GM18517 (cell line): Measurements from ENCODE around the gene PPP1R12B.
"Not testable (repeated sequence)": the region's sequence is repeated elsewhere in the genome, so short reads cannot be mapped to it uniquely, and the experiment has no call there.

Experiments used
- ATAC-seq: cut with Tn5 transposase; IDR thresholded peaks from one replicate; pipeline ENCODE4 v1.9.1; 2021; ENCODE audit warnings: mild to moderate bottlenecking, moderate library complexity; ENCODE audit not compliant: unreplicated experiment

PPP1R12B gene

DNA sequence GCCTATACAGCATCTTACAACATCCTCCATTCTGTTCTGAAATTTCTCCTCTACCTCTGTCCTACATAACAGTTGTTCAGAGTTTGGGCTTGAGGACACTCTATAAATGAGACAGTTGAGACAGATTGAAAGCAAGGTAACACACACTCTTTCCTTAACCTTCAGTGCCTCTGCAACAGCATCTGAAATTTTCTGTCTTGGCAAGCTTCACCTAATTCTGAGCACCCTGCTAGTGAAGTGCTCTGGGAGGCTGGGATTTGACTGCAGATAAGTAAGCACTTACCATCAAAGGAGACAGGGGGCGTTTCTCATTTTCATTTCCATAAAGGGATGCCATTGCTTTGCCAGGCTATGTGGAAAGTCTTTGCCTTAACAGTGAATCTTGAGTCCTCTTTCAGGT, 53.3 kb downstream of the PPP1R12B start:
- ATAC-seq, result not testable (repeated sequence)

DNA sequence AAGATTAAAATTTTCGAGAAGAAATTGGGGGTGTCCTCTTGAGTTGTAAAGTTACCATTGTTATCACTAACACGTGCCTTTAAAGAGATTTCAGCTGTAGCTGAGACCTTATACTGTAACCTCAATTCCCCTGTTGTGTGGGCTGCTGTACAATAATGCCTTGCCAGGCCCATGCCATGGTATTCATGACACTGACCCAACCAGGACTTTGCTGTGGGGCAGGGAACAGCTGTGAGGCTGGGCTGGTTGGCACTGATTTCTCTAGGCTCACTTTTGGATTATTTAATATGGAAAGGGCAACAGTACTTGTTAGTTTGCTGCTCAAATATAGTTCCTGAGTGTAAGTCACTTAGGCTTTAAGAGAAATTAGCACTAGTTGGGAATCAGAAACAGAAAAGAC, 54.9 kb downstream of the PPP1R12B start:
- ATAC-seq, result not testable (repeated sequence)

DNA sequence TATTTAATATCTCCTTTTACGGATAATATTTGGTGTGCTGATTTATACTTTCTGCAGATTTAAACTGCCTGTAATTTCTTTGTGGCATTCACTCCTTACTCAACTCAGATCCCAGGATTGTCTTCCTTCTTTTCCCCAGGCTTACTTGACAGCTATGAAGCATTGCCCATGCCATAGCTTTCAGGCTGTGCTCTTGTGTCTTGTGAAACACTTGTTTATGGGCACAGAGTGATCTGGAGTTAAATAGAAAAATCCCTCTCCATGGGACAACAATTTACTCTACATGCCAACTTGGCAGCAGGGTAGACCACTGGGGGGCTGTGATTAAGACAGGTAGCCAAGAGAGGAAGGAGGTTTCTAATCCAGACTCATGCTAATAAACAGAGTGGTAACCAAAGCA, 57.4 kb downstream of the PPP1R12B start:
- ATAC-seq, result no peak

DNA sequence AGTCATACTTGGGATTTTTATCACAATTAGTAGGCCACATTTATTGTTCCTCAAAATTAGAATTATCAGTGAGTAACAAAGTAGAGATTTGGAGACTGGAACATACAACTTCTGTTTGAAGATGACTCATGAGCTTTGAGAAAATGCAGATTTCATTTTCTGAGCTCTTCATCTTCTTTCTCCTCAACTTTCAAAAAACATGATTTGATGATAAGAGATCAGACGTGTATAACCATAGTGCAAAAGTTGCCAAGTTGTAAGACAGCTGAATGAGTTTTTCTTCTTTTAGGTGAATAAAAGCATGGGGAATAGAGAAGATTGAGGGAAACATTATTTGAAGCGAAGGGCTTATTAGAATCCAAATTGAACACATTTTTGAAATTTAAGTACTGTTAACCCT, 58.4 kb downstream of the PPP1R12B start:
- ATAC-seq, result not testable (repeated sequence)

DNA sequence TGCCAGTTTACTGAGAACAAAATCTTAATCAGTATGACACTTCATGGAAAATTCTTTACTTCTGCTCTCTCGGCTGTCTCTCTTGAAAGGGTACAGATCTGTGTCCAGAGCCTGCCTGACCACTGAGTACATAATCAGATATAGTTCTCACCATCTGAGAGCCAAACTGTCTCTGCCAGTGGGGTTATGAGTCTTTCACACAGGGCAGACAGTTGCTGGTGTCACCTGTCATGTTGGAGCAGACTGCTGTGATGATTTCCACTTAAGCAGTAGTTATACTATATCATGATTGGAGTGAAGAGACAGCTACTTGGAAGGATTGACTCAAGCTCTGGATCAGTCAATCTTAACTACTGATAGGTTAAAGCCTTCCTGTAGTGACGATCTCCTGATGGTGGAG, 58.9 kb downstream of the PPP1R12B start:
- not testable (repeated sequence) for ATAC-seq

DNA sequence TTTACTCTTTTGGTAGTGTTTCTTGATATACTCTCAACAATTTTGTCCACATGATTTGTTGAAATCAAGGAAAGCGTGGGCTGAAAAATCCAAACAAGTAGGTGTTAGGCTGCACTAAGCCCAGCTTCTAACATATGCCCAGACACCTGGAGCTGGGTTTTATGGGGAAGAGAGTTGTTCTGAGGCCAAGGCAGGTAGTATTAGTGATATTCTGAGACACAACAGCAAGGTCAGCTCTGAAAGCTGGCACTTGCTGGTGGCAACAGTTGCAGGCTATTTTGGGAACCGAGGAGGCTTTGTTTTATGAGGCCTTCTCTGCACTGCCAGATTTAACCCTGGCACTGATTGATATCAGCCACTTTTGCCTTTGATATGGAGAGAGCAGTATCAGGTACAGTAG, 61.8 kb downstream of the PPP1R12B start:
- ATAC-seq, result not testable (repeated sequence)

DNA sequence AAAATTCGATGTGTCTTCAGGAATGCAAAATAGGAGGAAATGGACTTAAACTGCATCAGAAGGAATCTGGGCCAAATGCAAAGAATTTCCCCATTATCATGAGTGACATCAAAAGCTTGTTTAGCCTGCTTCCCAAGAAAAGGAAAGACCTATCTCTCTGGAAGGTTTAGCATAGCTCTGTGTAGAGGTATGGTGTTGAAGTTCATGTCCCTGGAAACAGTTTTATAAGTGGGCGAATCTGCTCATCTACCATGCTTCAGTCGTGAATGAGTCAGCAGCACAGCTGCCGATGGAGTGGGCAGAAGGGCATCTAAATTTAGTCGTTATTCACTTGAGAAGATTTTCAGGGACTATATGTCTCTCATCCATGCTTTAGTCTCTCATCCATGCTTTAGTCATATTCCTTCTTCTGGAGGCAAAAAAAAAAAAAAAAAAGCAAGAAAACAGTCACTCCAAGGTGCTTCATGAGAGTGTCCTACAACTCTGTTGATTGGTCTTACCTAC, 62.4 kb downstream of the PPP1R12B start:
- not testable (repeated sequence) for ATAC-seq

DNA sequence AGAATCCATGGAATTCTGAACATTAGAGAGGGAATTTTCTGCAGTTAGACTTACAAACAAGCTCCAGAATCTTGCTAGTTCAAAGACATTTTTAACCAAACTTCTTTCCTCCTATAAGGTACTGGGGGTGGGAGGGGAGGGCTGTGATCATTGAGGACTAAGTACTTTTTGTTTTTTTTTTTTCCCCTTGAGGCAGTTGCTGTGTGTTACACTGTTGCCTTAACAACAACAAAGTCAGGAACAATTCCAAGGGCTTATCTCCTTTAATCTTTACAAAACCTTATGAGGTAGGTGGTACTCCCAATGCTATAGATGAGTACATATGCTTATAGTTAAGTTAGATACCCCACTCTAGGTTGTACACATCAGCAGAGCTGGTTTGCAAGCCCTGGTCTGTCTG, 62.9 kb downstream of the PPP1R12B start:
- no peak for ATAC-seq

DNA sequence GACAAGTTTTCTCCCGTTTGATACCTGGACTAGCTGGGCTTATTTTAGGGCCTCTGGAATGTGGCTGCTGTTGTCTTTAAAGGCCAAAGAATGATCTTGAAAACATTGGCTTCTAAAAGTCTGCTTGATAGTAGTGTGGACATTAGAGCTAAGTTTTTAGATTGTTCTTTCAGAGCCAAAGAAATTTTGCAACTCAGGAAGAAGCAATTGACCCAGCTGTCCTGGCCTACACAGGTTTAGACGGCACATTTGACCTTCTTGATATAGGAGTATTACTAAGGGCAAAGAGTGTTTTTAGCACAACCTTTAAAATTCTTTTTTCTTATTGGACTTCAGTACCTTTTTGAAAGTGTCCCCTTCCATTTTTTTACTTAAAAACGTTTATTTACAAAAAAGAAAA, 63.9 kb downstream of the PPP1R12B start:
- ATAC-seq, result not testable (repeated sequence)

DNA sequence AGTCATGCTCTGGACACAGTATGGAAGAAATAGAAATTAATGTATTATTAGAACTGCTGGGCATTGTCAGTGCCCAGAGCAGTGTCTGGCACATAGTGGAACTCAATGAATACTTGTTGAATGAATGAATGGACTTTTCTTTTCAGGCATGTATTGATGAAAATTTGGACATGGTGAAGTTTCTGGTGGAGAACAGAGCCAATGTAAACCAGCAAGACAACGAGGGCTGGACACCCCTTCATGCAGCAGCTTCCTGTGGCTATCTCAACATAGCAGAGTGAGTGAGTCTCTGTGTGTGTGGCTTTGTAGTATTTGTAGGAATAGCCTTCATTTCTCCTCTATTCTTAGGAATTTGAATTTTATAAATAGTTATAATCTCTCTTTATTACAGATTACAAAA, 68.1 kb downstream of the PPP1R12B start:
- no peak for ATAC-seq

DNA sequence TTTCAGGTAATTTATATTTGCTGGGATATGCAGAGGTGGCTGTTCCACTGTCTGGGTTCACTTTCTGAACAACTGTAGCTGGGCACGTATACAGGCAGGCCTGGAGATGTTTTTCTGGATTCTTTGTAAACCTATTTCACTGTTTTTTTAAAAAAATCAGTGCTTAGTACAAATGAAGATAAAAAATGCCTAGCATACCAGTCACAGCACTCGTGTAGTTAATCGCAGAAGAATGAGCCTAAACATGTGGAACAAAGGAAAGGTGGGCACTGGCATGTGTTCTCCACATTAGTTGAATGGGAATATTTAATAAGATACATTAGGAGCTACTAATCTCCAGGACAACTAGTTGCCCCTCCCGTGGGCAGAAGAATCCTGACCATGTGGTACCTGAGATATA, 68.6 kb downstream of the PPP1R12B start:
- ATAC-seq, result not testable (repeated sequence)

DNA sequence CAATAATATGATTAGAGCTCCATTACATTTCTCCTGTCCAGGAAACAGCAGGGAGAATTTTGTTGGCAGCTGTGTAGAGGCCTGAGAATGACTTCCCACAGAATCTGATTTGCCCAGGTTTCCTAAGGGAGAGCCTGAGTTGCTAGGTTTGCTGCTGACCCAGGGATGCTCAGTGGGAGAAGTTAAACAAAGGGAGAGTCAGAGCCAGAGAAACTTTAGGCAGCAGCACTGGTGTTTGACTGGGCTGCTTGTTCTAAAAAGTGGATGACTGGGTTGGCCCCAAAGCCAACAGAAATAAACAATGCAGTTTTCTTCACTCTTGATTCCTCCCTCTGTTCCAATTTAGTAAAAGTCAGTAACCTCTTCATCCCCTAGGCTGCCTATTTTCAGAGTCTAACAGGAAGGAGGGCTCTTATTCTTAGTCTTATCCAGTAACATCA, 69.3 kb downstream of the PPP1R12B start:
- not testable (repeated sequence) for ATAC-seq

DNA sequence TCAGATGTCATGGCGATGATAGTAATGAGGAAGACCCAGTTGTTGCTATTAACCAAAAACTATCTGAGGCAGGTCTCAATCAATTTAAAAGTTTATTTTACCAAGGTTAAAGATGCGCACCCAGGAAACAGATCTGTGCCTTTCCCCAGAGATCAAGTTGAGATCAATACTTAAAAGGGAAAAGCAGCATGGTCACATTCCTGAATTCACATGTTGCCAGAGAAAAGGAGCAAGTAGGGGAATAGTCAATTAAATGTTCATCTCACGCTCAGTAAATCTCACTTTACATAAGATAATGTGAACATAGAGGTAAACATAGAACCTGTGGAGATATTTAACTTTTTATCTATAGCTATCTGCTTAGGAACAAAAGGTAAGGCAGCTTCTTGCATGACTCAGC, 71.2 kb downstream of the PPP1R12B start:
- ATAC-seq, result not testable (repeated sequence)

DNA sequence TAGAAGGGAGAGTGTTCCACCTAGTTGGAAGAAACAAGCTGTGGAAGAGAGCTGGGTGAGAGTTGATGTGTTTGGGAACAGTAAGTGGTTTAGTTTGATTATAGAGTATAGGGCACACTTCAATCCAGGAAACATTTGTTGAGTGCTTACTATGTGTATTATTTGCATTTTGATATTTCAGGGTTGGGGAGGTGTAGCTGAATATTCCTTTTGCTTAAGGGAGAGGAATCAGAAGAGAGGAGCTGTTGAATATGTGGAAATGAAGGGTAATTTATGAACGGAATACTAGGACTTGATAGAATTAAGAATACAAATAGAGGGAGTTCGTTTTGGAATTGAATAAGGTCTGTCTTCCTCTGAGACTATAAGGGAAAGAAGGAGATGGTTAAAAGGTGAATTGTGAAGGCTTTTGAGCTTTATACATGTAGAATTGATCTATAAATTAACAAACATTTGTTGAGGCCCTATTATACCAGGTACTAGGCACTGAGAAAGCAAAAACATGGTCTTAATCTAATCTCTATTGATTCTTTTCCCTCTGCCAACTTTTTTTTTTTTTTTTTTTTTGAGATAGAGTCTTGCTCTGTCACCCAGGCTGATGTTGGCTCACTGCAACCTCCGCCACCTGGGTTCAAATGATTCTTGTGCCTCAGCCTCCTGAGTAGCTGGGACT, 72.1 kb downstream of the PPP1R12B start:
- ATAC-seq, result not testable (repeated sequence)

DNA sequence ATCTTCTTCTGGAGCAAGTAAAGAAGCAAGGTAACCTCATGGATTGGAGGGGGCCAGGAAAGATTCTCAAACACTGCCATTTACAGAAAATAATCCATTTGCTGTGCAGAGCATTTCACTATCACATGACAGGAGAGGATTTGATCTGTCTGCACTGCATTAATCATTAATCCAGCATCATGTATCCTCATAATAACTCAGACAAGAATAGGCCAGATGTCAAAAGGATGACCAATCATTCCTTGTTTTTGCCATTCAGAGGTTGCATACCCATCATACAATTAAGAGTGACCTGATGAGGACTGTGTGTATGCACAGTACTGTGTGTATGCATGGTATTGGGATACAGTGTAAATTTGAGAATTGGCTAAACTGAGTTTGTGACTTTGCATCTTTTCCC, 74.2 kb downstream of the PPP1R12B start:
- ATAC-seq, result not testable (repeated sequence)

DNA sequence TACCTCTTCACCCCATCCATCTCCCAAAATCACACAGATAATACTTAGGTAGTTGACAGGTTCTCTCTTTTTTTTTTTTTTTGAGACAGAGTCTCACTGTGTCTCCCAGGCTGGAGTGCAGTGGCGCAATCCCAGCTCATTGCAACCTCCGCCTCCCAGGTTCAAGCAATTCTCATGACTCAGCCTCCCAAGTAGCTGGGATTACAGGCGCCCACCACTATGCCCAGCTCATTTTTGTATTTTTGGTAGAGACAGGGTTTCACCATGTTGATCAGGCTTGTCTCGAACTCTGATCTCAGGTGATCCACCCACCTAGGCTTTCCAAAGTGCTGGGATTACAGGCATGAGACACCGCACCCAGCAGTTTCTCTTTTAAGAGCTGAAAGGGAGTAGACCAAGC, 75.8 kb downstream of the PPP1R12B start:
- not testable (repeated sequence) for ATAC-seq

DNA sequence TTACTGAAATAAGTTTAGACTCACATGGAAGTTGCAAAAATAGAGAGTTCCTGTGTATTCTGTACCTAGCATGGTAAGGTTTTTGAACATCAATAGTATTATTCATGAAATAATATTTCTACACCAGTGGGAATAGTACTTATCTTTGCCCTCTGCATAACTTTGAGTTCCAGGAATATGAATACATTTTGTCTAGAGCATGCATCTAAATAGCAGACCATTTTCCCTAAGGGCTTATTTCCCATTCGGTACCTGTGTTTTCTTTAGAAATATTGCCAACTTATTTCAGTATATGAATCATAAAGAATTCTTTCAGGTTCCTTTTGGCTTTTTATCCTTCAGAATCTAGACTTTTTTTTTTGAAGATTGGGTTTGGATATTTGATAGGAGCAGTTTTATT, 81.6 kb downstream of the PPP1R12B start:
- ATAC-seq, result not testable (repeated sequence)

DNA sequence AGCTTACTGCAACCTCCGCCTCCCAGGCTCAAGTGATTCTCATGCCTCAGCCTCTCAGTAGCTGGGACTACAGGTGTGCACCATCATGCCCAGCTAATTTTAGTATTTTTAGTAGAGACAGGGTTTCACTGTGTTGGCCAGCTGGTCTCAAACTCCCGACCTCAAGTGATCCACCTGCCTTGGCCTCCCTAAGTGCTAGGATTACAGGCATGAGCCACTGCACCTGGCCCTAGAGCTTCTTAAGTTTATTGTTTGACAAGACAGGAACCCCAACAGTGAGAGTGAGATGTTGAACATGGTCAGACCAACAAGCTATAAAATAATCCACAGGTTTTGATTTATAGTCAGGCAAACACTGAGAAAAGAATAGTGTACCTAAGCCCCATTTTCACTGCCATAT, 83.8 kb downstream of the PPP1R12B start:
- not testable (repeated sequence) for ATAC-seq

DNA sequence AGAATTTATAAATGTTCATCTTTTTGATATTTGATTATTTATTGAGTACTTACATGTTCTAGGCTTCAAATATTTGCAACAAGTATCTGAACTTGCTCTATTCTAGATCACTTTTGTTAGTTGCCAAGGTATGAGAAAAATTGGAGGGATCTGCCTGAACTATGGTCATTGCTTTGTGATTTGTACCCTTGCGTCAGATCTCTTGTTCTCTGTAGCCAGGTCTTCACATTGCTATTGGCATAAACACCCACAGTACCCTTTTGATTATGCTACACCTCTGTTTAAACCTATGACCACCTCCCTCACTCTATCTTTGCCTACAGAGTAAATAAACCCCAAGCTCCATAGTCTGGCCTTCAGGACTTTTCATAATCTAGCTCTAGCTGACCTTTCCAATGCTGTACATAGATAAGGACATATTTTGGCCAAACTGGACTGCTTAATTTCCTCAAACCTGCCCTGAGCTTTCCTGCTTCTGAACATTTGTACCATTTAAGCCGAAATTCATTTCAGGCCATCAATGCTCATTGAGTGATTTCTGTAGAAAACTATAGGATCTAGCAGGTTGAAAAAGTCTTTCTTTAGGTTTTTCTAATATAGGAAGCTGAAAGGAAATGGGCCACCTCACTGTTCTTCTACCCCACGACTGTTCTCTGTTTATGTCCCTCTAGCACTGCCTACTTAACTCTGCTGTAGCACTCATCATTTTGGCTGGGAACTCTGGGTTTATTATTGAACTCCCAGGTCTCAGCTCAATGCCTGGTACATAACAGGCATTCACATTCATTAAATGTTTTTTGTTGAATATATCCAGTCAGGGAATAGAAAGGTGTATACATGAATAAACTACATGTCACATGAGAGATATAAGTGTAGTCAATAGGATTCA, 84.9 kb downstream of the PPP1R12B start:
- no peak for ATAC-seq

DNA sequence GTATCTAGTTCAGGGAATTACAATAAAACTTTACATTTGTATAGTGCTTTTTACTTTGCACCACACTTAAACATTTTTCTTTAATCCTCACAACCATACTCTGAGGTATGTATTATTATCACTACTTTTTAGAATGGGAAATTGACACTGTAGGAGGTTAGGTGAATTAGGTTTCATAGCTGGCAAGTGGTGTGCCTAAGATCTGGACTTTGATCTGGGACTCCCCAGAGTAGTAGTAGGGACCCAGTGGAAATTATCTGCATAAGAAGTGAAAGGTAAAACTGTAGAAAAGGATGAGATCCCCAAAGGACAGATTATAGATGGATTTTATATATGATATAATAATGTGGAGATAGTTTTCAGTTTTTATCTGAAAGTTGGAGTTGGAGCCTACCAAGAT, 85.6 kb downstream of the PPP1R12B start:
- ATAC-seq, result no peak

DNA sequence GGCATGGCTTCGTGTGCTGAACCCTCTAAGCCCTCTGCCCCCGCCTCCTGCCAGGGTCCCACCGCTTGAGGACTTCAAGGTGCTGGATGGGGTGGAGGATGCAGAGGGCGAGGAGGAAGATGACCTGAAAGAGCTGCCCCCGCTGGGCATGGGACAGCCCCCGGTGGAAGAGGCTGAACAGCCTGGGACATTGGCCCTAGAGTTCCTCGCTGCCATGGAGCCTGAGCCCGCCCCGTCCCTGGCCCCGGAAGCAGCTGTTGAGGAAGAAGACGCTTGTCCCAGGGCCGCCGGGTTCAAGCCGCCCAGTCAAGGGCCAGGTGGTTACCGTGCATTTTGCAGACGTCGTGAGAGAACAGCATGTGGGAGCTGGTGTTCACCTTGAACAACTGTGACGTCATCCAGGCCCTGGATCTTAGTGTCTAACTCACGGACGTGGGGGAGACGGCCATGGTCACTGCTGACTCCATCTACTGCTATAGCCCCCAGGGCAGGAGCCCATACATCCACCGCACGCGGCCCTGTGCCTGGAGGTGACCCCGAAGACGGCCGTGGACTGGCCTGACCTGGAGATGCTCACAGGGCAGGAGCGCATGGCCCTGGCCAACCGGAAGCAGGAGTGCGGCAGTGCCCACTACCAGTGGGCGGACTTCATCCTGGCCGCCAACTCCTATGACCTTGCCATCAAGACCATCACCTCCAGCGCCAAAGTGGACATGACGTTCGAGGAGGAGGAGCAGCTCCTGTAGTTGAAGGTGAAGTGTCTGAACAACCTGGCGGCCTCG, 90.1 kb downstream of the PPP1R12B start:
- no peak for ATAC-seq
